IMR-90 (cell line): Measurements from ENCODE around the gene CALCOCO1. TPM values are rescaled to one million over a fixed set of nuclear protein-coding genes. Genes with fewer than 3 reads are reported as not detected.

Experiments
- ATAC-seq: fragments of 200-7000 bp; cut with Tn5 transposase; 2 replicates; pipeline ENCODE4 v1.9.1; 2020; ENCODE audit warnings: low read depth, mild to moderate bottlenecking, moderate library complexity
- BruUV-seq: library from RNA; stranded (reverse); fragments of 400-500 nt; replicated peaks from 2 replicates; lab custom pipeline; 2021; lab: Mats Ljungman, UMichigan
- CTCF ChIA-PET: fragments of 300-600 bp; formaldehyde crosslinking; extraction: SDS; loops from one replicate; lab custom pipeline; 2021; ENCODE audit warnings: antibody characterized with exemption; lab: Yijun Ruan, JAX
- POLR2A ChIA-PET: fragments of 300-600 bp; sonication (Branson Sonifier 250); formaldehyde crosslinking; loops from one replicate; lab custom pipeline; 2022; ENCODE audit warnings: antibody characterized with exemption; ENCODE audit not compliant: unreplicated experiment; lab: Charles Lee
- DNase-seq: peaks from one replicate; pipeline ENCODE4 v3.0.0; 2013
- H2AFZ ChIP-seq: replicated peaks from 2 replicates; pipeline ENCODE3; 2013; ENCODE audit warnings: low read length, mild to moderate bottlenecking; ENCODE audit not compliant: poor library complexity
- H2AK5ac ChIP-seq: 2 replicates; pipeline ENCODE4 v1.6.1; 2013; ENCODE audit warnings: low read depth, low read length, inconsistent platforms
- H2AK9ac ChIP-seq: replicated peaks from 2 replicates; pipeline ENCODE3; 2013; ENCODE audit warnings: mild to moderate bottlenecking, low read depth, low read length, moderate library complexity; ENCODE audit not compliant: poor library complexity
- H2BK120ac ChIP-seq: 2 replicates; pipeline ENCODE4 v1.6.1; 2013; ENCODE audit warnings: low read depth, low read length, inconsistent platforms
- H2BK15ac ChIP-seq: 3 replicates; pipeline ENCODE4 v1.6.1; 2013; ENCODE audit warnings: low read depth, low read length, inconsistent platforms
- H2BK20ac ChIP-seq: 2 replicates; pipeline ENCODE4 v1.6.1; 2013; ENCODE audit warnings: low read depth, mild to moderate bottlenecking, inconsistent platforms, low read length, moderate library complexity
- H2BK5ac ChIP-seq: 2 replicates; pipeline ENCODE4 v1.6.1; 2013; ENCODE audit warnings: mild to moderate bottlenecking, low read depth, low read length, inconsistent platforms; ENCODE audit not compliant: poor library complexity, severe bottlenecking
- H3K14ac ChIP-seq: replicated peaks from 2 replicates; pipeline ENCODE4 v1.6.1; 2013; ENCODE audit warnings: low read depth, low read length, inconsistent platforms
- H3K18ac ChIP-seq: 2 replicates; pipeline ENCODE4 v1.6.1; 2013; ENCODE audit warnings: low read depth, low read length, control low read depth
- H3K23ac ChIP-seq: 2 replicates; pipeline ENCODE4 v1.6.1; 2013; ENCODE audit warnings: low read depth, low read length, inconsistent platforms
- H3K27ac ChIP-seq: 2 replicates; pipeline ENCODE4 v1.5.1; 2013; ENCODE audit warnings: mild to moderate bottlenecking, control low read depth, low read length; ENCODE audit not compliant: insufficient read depth
- H3K27me3 ChIP-seq: 2 replicates; pipeline ENCODE4 v1.6.1; 2013; ENCODE audit warnings: low read length; ENCODE audit not compliant: control insufficient read depth, insufficient read depth
- H3K36me3 ChIP-seq: 2 replicates; pipeline ENCODE4 v1.6.1; 2013; ENCODE audit warnings: low read length, mixed read lengths; ENCODE audit not compliant: control insufficient read depth, insufficient read depth
- H3K4ac ChIP-seq: 2 replicates; pipeline ENCODE4 v1.6.1; 2013; ENCODE audit warnings: low read depth, low read length, inconsistent platforms
- H3K4me1 ChIP-seq: 2 replicates; pipeline ENCODE4 v1.6.1; 2013; ENCODE audit warnings: low read length, mixed read lengths; ENCODE audit not compliant: control insufficient read depth, insufficient read depth
- H3K4me2 ChIP-seq: 2 replicates; pipeline ENCODE4 v1.6.1; 2013; ENCODE audit warnings: low read depth, mild to moderate bottlenecking, control low read depth, low read length, moderate library complexity
- H3K4me3 ChIP-seq: 2 replicates; pipeline ENCODE4 v1.5.1; 2013; ENCODE audit warnings: low read depth, mild to moderate bottlenecking, control low read depth, low read length, moderate library complexity; ENCODE audit not compliant: insufficient read depth
- H3K56ac ChIP-seq: 2 replicates; pipeline ENCODE4 v1.6.1; 2013; ENCODE audit warnings: low read length, inconsistent platforms; ENCODE audit not compliant: insufficient read depth; ENCODE audit errors: extremely low read depth
- H3K79me1 ChIP-seq, 2 experiments: 2 replicates each; pipeline ENCODE4 v1.6.1; 2013; ENCODE audit warnings: low read length in 2 of 2, inconsistent platforms in 1 of 2, low read depth in 1 of 2
- H3K9ac ChIP-seq: 2 replicates; pipeline ENCODE4 v1.6.1; 2013; ENCODE audit warnings: low read depth, low read length, control low read depth
- H3K9me1 ChIP-seq: 2 replicates; pipeline ENCODE4 v1.6.1; 2013; ENCODE audit warnings: low read length, inconsistent platforms; ENCODE audit not compliant: insufficient read depth
- H3K9me3 ChIP-seq: 2 replicates; pipeline ENCODE4 v1.6.1; 2013; ENCODE audit warnings: low read length; ENCODE audit not compliant: control insufficient read depth, insufficient read depth
- H4K20me1 ChIP-seq: 2 replicates; pipeline ENCODE4 v1.6.1; 2013; ENCODE audit warnings: low read length, inconsistent platforms; ENCODE audit not compliant: insufficient read depth
- H4K5ac ChIP-seq: 2 replicates; pipeline ENCODE4 v1.6.1; 2013; ENCODE audit warnings: mild to moderate bottlenecking, low read depth, low read length, control low read depth
- H4K8ac ChIP-seq, 2 experiments: 2 replicates each; pipeline ENCODE4 v1.6.1; 2013; ENCODE audit warnings: low read depth in 2 of 2, low read length in 2 of 2, control low read depth in 1 of 2, inconsistent platforms in 1 of 2
- H4K91ac ChIP-seq: 2 replicates; pipeline ENCODE4 v1.6.1; 2013; ENCODE audit warnings: low read depth, low read length, inconsistent platforms; ENCODE audit not compliant: insufficient read depth
- BHLHE40 ChIP-seq: fragments of 150-350 bp; IDR thresholded peaks from 2 replicates; pipeline ENCODE4 v1.6.1; 2016; ENCODE audit warnings: mild to moderate bottlenecking, low read depth, low read length
- CEBPB ChIP-seq: IDR thresholded peaks from 2 replicates; pipeline ENCODE4 v1.6.1; 2012; ENCODE audit warnings: low read depth, low read length, improper control_type of control experiment
- CHD1 ChIP-seq: IDR thresholded peaks from 2 replicates; pipeline ENCODE4 v1.6.1; 2012; ENCODE audit warnings: low read depth, low read length, improper control_type of control experiment
- ELK1 ChIP-seq: fragments of 150-350 bp; IDR thresholded peaks from 2 replicates; pipeline ENCODE4 v1.6.1; 2016; ENCODE audit warnings: low read depth, mild to moderate bottlenecking, low read length, moderate library complexity, borderline replicate concordance
- FOS ChIP-seq: fragments of 150-350 bp; IDR thresholded peaks from 2 replicates; pipeline ENCODE4 v1.6.1; 2016; ENCODE audit warnings: low read depth, low read length
- POLR2A ChIP-seq: IDR thresholded peaks from 2 replicates; pipeline ENCODE4 v1.6.1; 2012; ENCODE audit warnings: mild to moderate bottlenecking, low read depth, low read length
- RAD21 ChIP-seq: IDR thresholded peaks from 2 replicates; pipeline ENCODE4 v1.6.1; 2012; ENCODE audit warnings: low read length, improper control_type of control experiment
- RCOR1 ChIP-seq: IDR thresholded peaks from 2 replicates; pipeline ENCODE4 v1.6.1; 2012; ENCODE audit warnings: mild to moderate bottlenecking, low read length, improper control_type of control experiment; ENCODE audit not compliant: insufficient replicate concordance
- RFX5 ChIP-seq: IDR thresholded peaks from 2 replicates; pipeline ENCODE4 v1.8.0; 2012; ENCODE audit warnings: low read depth, mild to moderate bottlenecking, low read length, moderate library complexity
- SMC3 ChIP-seq: fragments of 150-350 bp; IDR thresholded peaks from 2 replicates; pipeline ENCODE4 v1.6.1; 2016; ENCODE audit warnings: low read depth, mild to moderate bottlenecking, antibody characterized with exemption, low read length, moderate library complexity
- WGBS, 2 experiments: methylation state at CpG; one replicate each; pipeline versions ENCODE4 v1.1.5 to v1.1.7; 2013; ENCODE audit warnings: missing lambda C conversion rate in 2 of 2; ENCODE audit not compliant: insufficient read length in 1 of 2; ENCODE audit errors: extremely low coverage in 2 of 2; 5-methylcytosine and 5-hydroxymethylcytosine counted together
- dilution Hi-C: fragments of 300-500 bp; cut with HindIII; formaldehyde crosslinking; loops from one replicate; pipeline ENCODE4 v1.14.3; 2018; ENCODE audit warnings: low sequenced_read_pairs; ENCODE audit not compliant: unreplicated experiment
- in situ Hi-C: fragments of 300-500 bp; cut with MboI; formaldehyde crosslinking; loops from 3 replicates; pipeline ENCODE4 v1.14.3; 2019; ENCODE audit warnings: low sequenced_read_pairs, inconsistent platforms, mixed read lengths
- intact Hi-C: fragments of 100-400 bp; cut with micrococcal nuclease; formaldehyde crosslinking; loops from 2 replicates; pipeline ENCODE4 v1.10.0; 2022
- polyA plus RNA-seq, 3 experiments: library from polyadenylated mRNA; depleted of rRNA; stranded (reverse); fragments of >200 nt; gene quantifications; 2 replicates each; pipeline ENCODE4 v1.2.3, GENCODE V29; 2012; ENCODE audit warnings: low replicate concordance in 1 of 3
- total RNA-seq: library from RNA; depleted of rRNA; stranded (reverse); fragments of >200 nt; gene quantifications from 2 replicates; pipeline ENCODE4 v1.2.3, GENCODE V29; 2012
- TF ChIP-seq, protein P1 (sequence below): conservative IDR thresholded peaks from 2 replicates; pipeline ENCODE4 v1.5.1; 2012; ENCODE audit warnings: mild to moderate bottlenecking, low read depth, low read length, improper control_type of control experiment

CALCOCO1 gene
- total and polyA plus RNA-seq, 2 of the 4 experiments (the other 2 are of a cell fraction): 156 to 169 TPM

GRCh38 chr12:53713516-53713915 is 13.7 kb downstream of the CALCOCO1 start:
- ATAC-seq (no peak), DNase-seq (no peak)
- ChIA-PET POLR2A (interaction anchor here (0.6 kb wide), 1 partner anchor 35 kb away, joined by 3 read pairs; no protein-coding TSS in a partner anchor), CTCF (interaction anchor here (0.5 to 0.6 kb wide), 2 partner anchors 13 to 30 kb away, joined by 3 to 4 read pairs; no protein-coding TSS in a partner anchor)
- no peak for TF ChIP-seq RFX5
- no peak for TF ChIP-seq RAD21
- no peak for TF ChIP-seq RCOR1
- no peak for TF ChIP-seq SMC3
- TF ChIP-seq BHLHE40: no peak
- no peak for TF ChIP-seq POLR2A
- no peak for TF ChIP-seq FOS
- TF ChIP-seq, protein P1, sequence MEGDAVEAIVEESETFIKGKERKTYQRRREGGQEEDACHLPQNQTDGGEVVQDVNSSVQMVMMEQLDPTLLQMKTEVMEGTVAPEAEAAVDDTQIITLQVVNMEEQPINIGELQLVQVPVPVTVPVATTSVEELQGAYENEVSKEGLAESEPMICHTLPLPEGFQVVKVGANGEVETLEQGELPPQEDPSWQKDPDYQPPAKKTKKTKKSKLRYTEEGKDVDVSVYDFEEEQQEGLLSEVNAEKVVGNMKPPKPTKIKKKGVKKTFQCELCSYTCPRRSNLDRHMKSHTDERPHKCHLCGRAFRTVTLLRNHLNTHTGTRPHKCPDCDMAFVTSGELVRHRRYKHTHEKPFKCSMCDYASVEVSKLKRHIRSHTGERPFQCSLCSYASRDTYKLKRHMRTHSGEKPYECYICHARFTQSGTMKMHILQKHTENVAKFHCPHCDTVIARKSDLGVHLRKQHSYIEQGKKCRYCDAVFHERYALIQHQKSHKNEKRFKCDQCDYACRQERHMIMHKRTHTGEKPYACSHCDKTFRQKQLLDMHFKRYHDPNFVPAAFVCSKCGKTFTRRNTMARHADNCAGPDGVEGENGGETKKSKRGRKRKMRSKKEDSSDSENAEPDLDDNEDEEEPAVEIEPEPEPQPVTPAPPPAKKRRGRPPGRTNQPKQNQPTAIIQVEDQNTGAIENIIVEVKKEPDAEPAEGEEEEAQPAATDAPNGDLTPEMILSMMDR: no peak
- no peak for TF ChIP-seq CHD1
- TF ChIP-seq ELK1: no peak
- TF ChIP-seq CEBPB: no peak
- Histone ChIP-seq H3K27ac (no peak overlapping the region), H3K9ac (no peak overlapping the region), H4K8ac (no peak overlapping the region), H2BK5ac (no peak overlapping the region), H4K20me1 (no peaks in the 10 kb centered on the region), H3K4me1 (no peaks in the 10 kb centered on the region), H4K91ac (no peak overlapping the region), H4K5ac (no peak overlapping the region), H2AK5ac (no peak overlapping the region), H2BK20ac (no peak overlapping the region), H3K4ac (no peak overlapping the region), H3K27me3 (no peaks in the 10 kb centered on the region; the same call in 1 of the 2 replicates), H3K56ac (no peak overlapping the region), H3K9me3 (no peaks in the 10 kb centered on the region), H3K18ac (no peak overlapping the region), H3K14ac (no peak overlapping the region), H3K9me1 (no peaks in the 10 kb centered on the region), H2BK120ac (no peak overlapping the region), H3K4me3 (no peak overlapping the region), H3K79me1 (no peaks in the 10 kb centered on the region), H3K36me3 (peaks cover 60% of the 10 kb centered on the region), H2AFZ (no peak overlapping the region), H2BK15ac (no peak overlapping the region), H3K23ac (no peak overlapping the region), H3K4me2 (no peak overlapping the region), H2AK9ac (no peak overlapping the region)
- dilution Hi-C loops: no loop called here
- 46% methylated on average over 5 of the region's 9 CpGs; no CpG with 5 or more reads in 1 of the 2 experiments for WGBS, 2 experiments
- in situ Hi-C loops: no loop called here
- intact Hi-C loops: no loop called here
- BruUV-seq: no TSS peak
